Endothelial cell (in vitro differentiated cells): ENCODE results near the gene AHDC1. TPM values are rescaled to one million over a fixed set of nuclear protein-coding genes. Genes with fewer than 3 reads are reported as not detected.
A peak's percentile ranks its signal among the peaks of the same experiment; 100 is the strongest.

Source experiments
- DNase-seq: peaks from one replicate; pipeline ENCODE4 v3.0.0; 2021; ENCODE audit warnings: low spot score
- H3K27ac Mint-ChIP-seq: one replicate; pipeline ENCODE4 v1.8.0; 2021; ENCODE audit warnings: mixed read lengths, inconsistent platforms; ENCODE audit not compliant: unreplicated experiment
- H3K27me3 Mint-ChIP-seq: one replicate; pipeline ENCODE4 v1.8.0; 2021; ENCODE audit warnings: mild to moderate bottlenecking, moderate library complexity, mixed read lengths, inconsistent platforms; ENCODE audit not compliant: unreplicated experiment
- H3K36me3 Mint-ChIP-seq: one replicate; pipeline ENCODE4 v1.8.0; 2021; ENCODE audit warnings: mild to moderate bottlenecking, low read depth, mixed read lengths, inconsistent platforms; ENCODE audit not compliant: unreplicated experiment
- H3K4me1 Mint-ChIP-seq: one replicate; pipeline ENCODE4 v1.8.0; 2021; ENCODE audit warnings: mild to moderate bottlenecking, mixed read lengths, inconsistent platforms; ENCODE audit not compliant: unreplicated experiment
- H3K4me3 Mint-ChIP-seq: one replicate; pipeline ENCODE4 v1.8.0; 2021; ENCODE audit warnings: mild to moderate bottlenecking, mixed read lengths, inconsistent platforms; ENCODE audit not compliant: unreplicated experiment
- H3K9me3 Mint-ChIP-seq: one replicate; pipeline ENCODE4 v1.8.0; 2021; ENCODE audit warnings: mixed read lengths, inconsistent platforms; ENCODE audit not compliant: unreplicated experiment
- CTCF ChIP-seq: fragments of 200-600 bp; sonication (generic); IDR thresholded peaks from one replicate; pipeline ENCODE4 v1.5.0; 2021; ENCODE audit warnings: antibody characterized with exemption; ENCODE audit not compliant: unreplicated experiment
- long read RNA-seq: library from polyadenylated mRNA; unstranded; transcript quantifications from one replicate; pipeline ENCODE4 v2.0.0, GENCODE V29; 2020; ENCODE audit not compliant: unreplicated experiment
- total RNA-seq: library from RNA; stranded (reverse); fragmentation: NEBNext Ultra II Directional; extraction: Animal tissue kit (Norgen Biotek cat#: 25700); gene quantifications from one replicate; pipeline ENCODE4 v1.2.1, GENCODE V29; 2021; ENCODE audit not compliant: unreplicated experiment

AHDC1 gene
- 48.0 TPM for total RNA-seq
- long read RNA-seq, partial matches to known transcripts = 1 of 1 reads
- long read RNA-seq, other reads (novel, unspliced or antisense) = 0 of 1 reads

- DNase-seq = peak; percentile 91
- peaks cover 47% of the 10 kb centered on the region for H3K4me1 Mint-ChIP-seq
- no peaks in the 10 kb centered on the region for H3K36me3 Mint-ChIP-seq
- peak within 1 kb of the TSS; percentile 96 for H3K4me3 Mint-ChIP-seq
- H3K27ac Mint-ChIP-seq = peak within 1 kb of the TSS; percentile 72
- TF ChIP-seq CTCF = no peak
- peaks cover 7% of the 10 kb centered on the region for H3K27me3 Mint-ChIP-seq
- no peaks in the 10 kb centered on the region for H3K9me3 Mint-ChIP-seq
Observed at GRCh38 chr1:27603681-27604578, at the start of gene AHDC1. Gene AHDC1, minus strand, starts transcription at chr1:27604144. Its CDS starts 52,029 bp downstream, at chr1:27552115.

- no peak for TF ChIP-seq CTCF
- DNase-seq = no peak
- H3K4me1 Mint-ChIP-seq = peaks cover 19% of the 10 kb centered on the region
- H3K36me3 Mint-ChIP-seq = no peaks in the 10 kb centered on the region
- no peaks in the 10 kb centered on the region for H3K9me3 Mint-ChIP-seq
- no peak overlapping the region for H3K27ac Mint-ChIP-seq
- no peak overlapping the region for H3K4me3 Mint-ChIP-seq
- peaks cover 11% of the 10 kb centered on the region for H3K27me3 Mint-ChIP-seq
Observed at GRCh38 chr1:27652111-27652864, 48.3 kb upstream of the AHDC1 start.

- no peak for DNase-seq
- no peak for TF ChIP-seq CTCF
- peaks cover 2% of the 10 kb centered on the region for H3K36me3 Mint-ChIP-seq
- H3K4me3 Mint-ChIP-seq = no peak overlapping the region
- no peaks in the 10 kb centered on the region for H3K9me3 Mint-ChIP-seq
- peak overlapping the region; percentile 75 for H3K27ac Mint-ChIP-seq
- peaks cover 19% of the 10 kb centered on the region for H3K4me1 Mint-ChIP-seq
- peaks cover 7% of the 10 kb centered on the region for H3K27me3 Mint-ChIP-seq
Observed at GRCh38 chr1:27650539-27651175, 46.7 kb upstream of the AHDC1 start.

GRCh38 chr1:27650171-27650538 is 46.2 kb upstream of the AHDC1 start:
- no peak overlapping the region for H3K27ac Mint-ChIP-seq

More at GRCh38 chr1:27650171-27650538, 46.2 kb upstream of the AHDC1 start:
- no peak overlapping the region for H3K4me3 Mint-ChIP-seq
- DNase-seq = no peak
- no peak for TF ChIP-seq CTCF
- H3K27me3 Mint-ChIP-seq = peaks cover 5% of the 10 kb centered on the region
- H3K9me3 Mint-ChIP-seq = no peaks in the 10 kb centered on the region
- peaks cover 14% of the 10 kb centered on the region for H3K4me1 Mint-ChIP-seq
- peaks cover 6% of the 10 kb centered on the region for H3K36me3 Mint-ChIP-seq
